ENCODE data around the gene SDHAF3.

GRCh38 chr7:97200018-97200417, 82.5 kb downstream of the SDHAF3 start:
- TF ChIP-seq CTCF (conservative IDR thresholded peaks at IDR 0.05) (no peak), EZH2 (IDR thresholded peaks at IDR 0.05; ENCODE audit: low read depth) (no peak)
